NCI-H774 (cell line): ENCODE measurements around the gene STK39.
"Not testable (repeated sequence)": the region's sequence is repeated elsewhere in the genome, so short reads cannot be mapped to it uniquely, and the experiment has no call there.

Source experiments
- DNase-seq: peaks from one replicate; lab custom pipeline; 2025; lab: John Stamatoyannopoulos, UW

The STK39 gene

DNA sequence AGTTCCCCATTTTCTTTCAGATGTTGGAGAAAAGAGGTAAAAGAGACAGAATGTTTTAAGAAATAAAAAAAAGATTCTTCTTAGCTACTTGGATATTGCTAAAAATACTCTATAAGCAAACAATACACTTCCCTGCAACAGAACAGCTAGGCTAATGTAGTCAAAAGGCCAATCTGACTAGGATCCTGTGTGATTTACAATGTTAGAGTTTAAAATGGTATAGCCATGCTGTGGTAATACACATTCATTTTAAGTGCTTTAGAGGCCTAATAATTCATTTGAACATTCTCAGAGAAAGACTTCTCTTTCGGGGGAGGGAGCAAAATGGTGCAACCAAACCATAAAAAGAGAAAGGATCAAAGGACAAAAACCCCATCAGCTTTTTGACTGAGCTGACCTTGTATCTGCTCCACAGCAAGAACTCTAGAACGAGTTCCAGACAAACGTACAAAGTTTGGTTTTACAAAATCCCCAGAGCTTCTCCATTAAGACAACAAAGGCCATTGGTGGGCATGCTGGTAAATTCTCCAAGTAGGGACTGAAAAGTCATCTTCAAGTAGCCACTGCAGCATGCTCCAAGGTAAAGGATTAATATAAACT lies 200.2 kb downstream of the STK39 start:
- DNase-seq = no peak

DNA sequence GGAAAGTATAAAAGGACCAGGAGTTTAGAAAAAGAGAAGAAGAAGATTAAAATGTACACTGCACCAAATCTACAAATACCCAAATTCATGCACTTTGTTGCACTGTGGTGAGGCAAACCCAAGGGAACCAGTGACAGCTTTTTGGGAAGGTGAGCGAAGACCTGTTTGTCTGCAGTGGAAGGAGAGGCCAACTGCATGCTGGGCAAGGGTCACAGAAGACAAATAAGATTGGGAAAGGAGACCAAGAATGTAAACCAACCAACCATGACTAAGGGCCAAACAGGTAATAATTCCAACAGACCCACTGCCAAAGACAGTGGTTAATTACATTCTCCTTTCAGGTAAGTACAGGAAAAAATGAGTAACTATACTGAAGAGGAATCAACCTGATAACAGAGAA lies 202.8 kb downstream of the STK39 start:
- DNase-seq = no peak

DNA sequence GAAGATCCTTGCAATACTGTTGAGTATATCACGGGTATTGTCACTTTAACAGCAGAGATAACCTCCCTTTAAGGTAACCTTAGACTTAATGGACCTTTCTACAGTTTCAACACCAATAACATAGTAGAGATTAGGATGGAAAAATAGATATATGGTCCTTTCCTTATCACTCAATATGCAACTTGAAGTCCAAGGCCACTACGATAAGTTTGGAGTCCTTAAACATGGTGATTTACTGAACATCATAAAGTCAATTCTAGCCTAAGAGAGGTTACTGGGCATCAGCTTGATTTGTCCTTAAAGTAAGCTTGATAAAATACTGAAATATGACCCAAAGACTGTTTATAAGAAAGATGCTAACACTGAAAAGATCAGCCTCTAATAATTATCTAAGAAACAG lies 203.2 kb downstream of the STK39 start:
- no peak for DNase-seq

DNA sequence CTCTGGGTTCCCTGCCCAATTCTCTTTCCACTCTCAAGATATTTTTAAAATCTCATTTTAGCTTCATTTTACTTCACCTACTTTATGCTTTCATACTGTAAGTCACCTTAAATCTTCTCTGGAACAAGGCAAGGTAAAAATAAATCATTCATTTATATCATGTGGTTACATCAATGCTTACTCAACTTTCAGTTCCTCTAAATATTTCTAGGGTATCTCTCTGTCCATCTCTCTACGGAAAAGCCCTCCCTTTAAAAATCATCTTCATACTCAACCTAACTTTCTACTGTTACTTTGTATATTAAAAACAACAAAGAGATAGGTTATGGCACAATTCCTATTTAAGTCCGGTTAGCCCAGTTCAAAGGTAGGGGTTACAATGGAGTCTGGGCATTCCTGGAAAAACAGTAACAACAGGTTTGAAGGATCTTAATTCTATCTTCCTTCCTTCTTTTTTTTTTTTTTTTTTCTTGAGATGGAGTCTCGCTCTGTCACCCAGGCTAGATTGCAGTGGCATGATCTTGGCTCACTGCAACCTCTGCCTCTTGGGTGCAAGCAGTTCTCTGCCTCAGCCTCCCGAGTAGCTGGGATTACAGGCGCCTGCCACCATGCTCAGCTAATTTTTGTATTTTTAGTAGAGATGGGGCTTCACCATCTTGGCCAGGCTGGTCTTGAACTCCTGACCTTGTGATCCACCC lies 205.1 kb downstream of the STK39 start:
- DNase-seq = not testable (repeated sequence)

DNA sequence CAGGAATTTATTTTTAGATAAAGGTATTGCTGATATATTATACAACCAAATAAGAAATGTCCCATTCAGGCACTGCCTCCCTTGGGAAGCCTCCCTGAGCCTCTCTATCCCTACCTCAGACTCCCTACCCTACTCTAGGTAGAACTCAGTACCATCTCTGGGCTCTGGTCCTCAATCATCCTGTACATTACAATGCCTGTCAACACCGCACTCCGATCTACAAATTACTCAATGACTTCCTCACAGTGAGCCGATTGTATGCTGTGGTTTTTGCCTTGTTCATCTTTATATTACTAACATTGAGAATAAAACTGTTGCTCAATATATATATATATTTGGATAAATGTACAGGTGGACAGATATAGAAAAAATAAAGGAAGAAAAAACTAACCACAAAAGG lies 207.5 kb downstream of the STK39 start:
- DNase-seq = no peak

DNA sequence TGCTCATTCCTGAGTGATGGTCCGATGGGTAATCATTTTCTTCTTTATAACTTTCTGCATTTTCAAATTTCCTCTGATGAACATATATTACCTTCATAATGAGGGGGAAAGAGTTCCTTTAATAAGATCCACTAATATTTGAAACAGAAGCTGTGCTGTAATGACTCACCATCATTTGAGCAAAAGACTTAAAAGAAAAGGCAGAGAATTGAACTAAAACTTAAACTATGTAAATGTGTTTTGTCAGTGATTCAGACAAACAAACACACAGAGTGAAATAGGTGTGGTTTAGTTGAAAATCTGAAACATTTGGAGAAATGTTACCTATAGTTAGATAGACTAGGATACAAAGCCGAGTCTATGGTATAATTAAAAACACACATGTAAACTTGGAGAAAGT lies 209.6 kb downstream of the STK39 start:
- DNase-seq = no peak

DNA sequence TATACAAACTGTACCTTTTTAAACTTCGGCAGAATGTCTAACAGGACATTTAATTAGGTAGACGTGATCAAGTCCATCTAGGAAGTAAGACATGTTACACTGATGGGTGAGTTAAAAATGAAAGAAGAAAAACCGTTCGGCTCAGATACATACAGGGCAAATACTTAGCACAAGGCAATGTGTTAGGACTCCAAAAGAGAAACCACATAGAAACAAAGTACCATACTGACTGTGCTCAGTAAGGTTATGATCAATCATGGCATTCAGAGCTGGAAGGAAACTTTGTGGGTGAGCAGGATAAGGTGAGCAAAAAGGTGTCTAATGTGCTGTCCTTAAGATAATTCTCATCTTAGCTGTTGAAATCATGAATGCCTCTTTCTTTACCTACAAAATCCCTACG lies 211.9 kb downstream of the STK39 start:
- no peak for DNase-seq

DNA sequence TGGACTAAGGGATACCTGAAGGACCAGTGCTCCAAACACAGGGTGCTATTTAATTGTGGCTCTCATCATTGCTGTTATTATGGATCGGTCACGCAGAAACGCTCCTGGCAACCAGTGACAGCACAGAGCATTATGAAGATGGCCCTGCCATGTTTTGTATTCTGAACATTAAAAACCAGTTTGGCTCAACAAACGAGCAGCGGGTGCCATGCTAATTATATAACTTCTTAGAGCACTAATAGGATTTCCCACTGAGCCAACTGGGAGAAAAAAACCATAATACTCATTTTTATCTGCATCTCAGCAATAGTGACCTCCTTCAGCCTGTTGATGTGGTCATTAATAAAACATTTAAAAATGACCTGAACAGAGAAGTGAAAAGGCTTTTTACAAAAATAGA lies 212.8 kb downstream of the STK39 start:
- DNase-seq = no peak

DNA sequence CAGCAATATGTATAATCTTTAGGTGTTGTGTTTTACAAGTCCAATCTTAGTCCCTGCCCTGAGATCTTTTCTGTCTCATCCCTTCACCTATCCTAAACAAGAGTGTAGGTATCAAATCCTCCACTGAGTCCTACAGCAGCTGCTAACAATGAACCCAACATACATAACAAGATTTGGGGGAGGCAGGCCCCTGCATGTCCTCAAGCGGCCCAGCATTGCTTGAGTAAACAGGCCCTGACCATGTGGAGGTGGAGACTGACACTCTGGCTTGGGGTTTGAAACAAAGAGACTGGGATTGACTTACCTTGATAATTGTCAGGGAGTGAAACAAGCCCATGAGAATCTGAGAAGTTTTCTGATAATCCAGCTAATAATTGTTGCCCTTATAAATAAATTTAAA lies 213.4 kb downstream of the STK39 start:
- DNase-seq = no peak

DNA sequence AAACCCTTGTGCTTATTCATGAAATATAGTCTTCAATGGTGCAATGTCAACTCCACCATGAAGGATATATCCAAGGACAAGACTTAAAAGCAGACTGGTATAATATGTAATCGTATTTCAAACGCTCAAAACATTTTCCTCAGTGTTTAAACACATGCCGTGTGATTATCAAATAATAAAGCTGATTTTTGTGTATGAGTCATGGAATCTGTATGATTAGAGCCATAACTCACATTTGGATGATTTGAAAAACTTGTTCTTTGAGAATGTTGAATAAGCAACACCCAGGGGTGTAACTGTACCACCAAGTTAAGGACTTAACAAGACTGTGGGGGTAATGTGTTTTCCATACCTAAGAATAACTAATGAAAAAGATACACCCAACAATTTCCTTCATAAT lies 215.3 kb downstream of the STK39 start:
- no peak for DNase-seq

DNA sequence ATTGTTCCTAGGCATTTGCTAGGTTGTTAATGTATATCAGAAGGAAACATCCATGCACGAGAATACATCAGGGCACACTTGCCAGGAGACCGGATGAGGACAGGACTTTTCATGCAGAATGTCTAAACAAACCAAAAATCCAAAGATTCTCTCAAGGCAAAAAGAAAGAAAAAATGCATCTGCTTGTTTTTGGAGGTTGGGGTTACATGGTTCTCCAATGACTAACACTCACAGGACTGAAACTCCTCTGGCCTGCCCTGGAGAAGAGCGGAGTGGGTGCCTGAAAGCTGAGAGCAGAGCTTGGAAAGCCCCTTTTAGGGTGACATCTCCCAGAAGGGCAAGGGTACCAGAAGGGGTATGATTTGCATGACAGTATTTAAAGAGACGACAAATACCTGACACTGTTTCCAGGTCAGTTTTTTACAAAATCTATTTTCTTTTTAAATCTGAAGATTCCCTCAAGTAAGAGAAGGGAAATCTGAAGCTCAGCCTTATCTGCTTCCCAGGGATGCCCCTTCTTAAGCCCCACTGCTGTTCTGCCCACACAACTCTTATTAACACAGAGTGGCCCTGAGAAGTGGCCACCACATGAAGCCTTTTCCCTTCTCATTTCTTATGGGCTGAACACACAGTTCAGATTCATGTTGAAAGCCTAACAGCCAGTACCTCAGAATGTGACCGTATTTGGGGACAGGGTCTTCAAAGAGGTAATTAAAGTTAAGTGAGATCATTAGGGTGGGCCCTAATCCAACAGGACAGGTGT lies 216.4 kb downstream of the STK39 start:
- DNase-seq = no peak

DNA sequence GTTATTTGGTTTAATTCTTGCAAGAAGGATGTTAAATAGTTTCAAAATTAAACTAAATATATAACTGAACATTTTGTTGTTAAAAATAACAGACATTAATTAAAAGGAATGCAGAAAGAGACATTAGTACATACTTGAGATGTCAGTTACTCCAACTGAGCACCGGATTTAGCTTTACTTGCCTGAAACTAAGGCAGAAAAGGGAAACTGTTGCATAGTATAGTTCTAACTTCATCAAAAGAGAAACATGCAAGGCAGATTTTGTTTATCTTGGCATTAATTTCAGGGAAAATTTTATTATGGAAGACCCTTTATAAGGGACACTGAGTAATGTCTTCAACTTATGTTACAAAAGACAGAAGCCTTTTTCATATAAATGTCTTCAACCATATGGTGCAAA lies 218.3 kb downstream of the STK39 start:
- no peak for DNase-seq

DNA sequence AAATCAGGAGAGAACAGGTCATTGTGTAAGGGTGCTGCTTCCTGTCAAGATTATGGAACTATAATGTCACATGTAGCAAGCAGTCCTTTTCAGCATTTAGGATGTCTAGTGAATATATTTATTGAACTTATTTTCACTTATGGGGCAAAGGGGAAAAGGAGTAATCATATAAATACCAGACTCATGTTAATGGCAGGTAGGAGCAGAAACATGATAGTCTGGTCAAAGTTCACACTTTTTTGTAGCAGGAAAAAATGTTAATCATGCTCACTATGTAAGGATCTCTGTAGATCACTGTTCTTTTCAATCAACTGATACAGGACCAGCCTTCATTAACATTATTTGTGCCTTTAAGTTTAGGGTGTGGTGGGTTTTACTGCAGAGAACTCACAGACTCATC lies 219.0 kb downstream of the STK39 start:
- DNase-seq = no peak

DNA sequence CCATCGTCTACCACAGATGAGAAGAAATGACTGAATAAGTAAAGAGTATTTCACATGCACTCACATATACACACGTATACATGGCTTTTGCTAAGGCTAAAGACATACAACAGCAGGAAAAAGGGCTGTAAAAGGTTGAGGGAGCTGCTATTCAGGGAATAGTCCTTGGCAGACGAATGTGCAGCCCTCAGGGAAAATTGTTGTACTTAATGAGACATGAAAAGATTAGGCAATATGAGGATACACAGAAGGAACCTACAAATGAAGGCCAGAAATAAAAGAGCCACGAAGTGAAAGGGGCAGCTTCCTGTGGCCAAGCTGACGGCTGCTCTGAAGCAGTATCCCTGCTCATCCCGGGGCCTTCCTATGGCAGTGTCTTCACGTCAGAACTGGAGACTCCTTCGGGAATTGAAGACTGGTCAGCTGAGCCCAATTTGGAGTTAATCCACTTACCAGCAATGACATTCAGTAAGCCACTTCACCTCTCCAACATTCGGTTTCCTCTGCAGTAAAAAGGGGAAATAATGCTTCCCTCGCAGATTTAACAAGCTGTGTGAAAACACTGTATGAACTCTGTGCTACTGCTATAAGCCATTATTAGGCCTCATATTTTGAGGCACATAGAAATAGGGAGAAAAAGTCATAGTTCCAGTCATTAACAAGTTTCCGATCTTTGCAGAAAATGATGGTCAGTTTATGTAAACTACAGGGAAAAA lies 221.8 kb downstream of the STK39 start:
- DNase-seq = no peak

DNA sequence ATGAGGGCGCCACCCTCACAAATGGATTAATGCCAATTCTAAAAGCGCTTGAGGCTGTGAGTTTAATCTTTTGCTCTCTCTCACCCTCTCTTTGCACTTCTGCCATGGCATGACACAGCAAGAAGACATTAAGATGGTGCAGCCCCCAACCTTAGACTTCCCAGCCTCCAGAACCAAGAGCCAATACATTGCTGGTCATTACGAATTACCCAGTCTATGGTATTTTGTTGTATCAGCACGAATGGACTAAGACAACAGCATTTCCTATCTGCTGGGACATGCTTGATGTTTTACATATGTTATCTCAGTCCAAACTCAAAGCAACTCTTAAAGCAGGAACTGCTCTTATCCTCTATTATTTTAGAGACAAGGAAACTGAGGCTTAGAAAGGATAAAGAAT lies 222.9 kb downstream of the STK39 start:
- no peak for DNase-seq

DNA sequence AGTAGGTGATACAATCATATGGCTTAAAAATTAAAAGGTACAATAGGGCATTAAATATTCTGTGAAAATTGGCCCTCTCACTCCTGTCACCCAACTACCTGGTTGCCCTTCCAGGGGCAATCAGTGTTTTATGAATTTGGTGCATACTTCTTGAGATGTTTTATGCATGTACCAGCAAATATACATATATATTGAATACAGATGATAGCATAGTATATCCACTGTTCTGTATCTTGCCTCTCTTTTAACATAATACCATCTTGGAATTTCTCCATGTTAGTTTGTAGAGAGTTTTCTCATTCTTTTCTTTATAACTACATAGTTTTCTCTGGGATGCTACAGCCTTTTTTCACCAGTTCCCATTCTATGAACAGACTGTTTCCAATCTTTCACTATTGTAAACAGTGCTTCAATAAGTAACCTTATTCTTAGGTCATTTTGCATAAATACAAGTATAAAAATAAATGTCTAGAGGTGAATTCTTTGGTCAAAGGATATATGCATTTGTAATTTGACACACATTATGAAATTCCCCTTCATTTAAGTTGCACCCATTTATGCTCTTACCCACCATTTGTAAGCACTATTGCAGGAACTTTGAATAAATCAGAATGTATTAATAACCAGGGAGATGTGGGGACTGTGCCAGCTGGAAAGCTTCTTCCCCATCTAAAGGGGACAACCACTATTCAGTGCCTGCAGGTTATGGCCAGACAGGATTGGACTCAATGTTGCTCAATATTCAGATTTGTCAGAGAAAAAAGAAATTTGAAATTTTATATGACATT lies 225.4 kb downstream of the STK39 start:
- no peak for DNase-seq

DNA sequence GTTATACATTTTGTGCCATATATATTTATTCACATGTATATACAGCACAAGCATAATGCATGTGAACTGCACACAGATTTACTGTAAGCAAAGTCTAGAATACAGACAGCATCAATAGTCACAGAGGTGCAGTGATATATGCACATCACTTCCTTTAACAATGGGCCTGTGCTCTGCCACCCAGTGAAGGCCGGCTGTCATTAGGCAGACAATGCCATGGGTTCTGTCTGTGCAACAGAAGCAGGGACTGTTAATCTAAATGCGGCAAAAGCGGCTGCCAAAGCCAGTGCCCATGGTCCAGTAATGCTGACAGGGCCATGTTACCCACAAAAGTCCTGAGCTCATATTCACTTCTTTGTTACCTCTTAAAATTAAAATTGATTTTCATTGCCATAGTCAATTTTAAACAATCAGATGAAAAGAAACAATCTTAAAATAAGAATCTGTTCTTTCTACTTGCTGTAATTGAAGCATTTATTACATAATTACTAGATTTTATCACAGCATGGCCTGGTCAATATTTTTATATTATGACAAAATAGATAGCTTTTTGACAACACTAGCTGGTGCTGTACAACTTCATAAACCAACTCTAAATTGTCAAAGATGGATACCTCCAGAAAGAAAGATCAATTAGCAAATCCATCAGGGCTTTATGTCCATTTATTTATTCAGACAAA lies 232.0 kb downstream of the STK39 start:
- no peak for DNase-seq

DNA sequence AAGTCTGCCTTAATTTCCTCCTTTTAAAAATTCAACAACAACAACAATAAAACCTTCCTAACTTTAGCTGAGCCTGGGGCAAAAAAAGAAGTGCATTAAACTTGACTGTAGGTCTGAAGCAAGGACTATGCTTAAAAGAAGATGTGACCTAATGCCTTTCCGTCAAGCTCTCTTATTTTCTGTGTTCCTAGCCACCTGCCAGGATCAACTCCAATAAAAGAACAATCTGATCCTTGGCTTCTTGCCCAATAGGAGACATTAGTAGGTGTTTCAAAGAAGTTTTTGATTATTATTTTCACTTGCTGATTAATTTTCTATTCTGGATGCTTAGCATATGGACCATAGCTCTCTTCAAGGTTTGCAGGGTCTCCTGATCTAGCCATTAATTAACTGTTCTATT lies 237.5 kb downstream of the STK39 start:
- DNase-seq = no peak

DNA sequence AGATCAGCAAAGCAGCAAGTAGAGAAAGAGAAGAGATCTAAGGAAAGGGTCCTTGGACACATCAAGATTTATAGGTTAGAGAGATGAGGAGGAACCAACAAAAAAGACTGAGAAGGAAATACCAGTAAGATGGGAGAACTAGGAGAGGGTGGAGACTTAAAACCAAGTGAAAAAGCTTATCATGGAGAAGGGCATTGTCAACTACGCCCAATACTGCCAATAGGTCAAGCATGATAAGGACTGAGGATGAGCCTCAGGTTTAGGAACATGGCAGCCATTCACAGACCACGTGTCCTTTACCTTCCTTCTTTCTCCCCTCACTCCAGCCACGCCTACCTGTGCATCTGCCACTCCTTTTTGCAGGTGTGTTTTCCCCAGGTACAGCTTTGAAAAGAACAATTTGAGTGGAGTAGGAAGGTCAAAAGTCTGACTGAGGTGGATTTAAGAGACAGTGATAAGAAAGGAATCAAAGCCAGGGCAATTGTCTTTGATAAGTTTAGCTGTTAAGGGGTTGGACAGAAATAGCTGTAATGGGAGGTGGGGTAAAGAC lies 238.7 kb downstream of the STK39 start:
- no peak for DNase-seq

DNA sequence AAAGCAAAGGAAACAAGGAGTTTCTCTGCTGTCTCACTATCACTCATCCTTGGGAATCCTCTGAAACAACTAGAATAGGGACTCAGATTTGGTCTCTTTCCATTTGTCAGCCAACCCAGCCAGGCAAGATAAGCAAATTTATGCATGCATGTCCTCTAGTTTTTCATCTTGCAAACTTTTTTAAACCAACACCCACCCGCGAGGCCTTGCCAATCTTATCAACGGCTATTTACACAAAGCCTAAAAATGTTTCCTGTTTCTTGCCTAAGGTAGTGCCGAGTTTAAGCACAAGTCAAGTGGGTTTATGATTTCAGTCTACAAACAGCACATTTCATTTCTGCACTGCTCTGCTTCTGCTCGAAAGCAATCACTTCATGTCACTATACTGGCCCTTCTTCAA lies 240.9 kb downstream of the STK39 start:
- DNase-seq = no peak

DNA sequence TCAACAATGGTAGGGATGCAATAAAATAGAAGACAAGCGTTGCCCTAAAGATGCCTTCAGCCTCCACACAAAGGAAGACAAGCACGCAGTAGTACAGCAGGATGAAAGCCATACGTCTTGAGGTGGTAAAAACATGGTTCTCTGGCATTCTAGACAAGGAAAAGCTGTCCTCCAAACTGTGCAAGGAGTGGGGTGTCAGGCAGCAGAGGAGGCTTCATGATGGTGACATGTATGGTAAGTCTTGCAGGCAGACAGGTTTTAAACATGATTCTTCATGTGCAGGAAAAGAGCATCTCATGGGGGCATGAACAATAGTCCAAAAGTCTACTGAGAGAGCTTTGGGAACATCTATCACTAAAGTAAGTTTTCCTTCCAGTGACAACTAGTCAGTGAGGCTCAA lies 241.8 kb downstream of the STK39 start:
- DNase-seq = no peak
